B cell (primary cell): ENCODE data around the gene G0S2. TPM values are rescaled to one million over a fixed set of nuclear protein-coding genes. Genes with fewer than 3 reads are reported as not detected.

Experiments
- polyA plus RNA-seq: library from polyadenylated mRNA; depleted of rRNA; stranded (reverse); fragments of >200 nt; gene quantifications from 2 replicates; pipeline ENCODE4 v1.2.3, GENCODE V29; 2012
- total RNA-seq, 2 donors: library from RNA; stranded (reverse); fragments of 120-200 nt in 1 of 2; gene quantifications; 1 replicate in 1 of 2; 2 replicates in 1 of 2; pipeline versions ENCODE4 v1.2.3 to v1.2.4, GENCODE V29; 2013 to 2022

G0S2 gene
- total and polyA plus RNA-seq, 2 donors (not counting 1 experiment from before 2014, with no cell fraction given) = 6.2 TPM; not detected in 1

Other genes with a start within 250 kb of the G0S2 start
- not detected in 2 replicates for gene CAMK1G, start 91.7 kb upstream of the G0S2 start, total RNA-seq
- gene CAMK1G, start 91.7 kb upstream of the G0S2 start, polyA plus RNA-seq = not detected in 2 replicates
- gene LAMB3, start 23.0 kb upstream of the G0S2 start, total RNA-seq = 0.37 TPM in 1 of 2 replicates, not detected in the other
- gene LAMB3, start 23.0 kb upstream of the G0S2 start, polyA plus RNA-seq = 0.03 and 0.33 TPM in 2 replicates
- not detected in 2 replicates for gene HSD11B1, start 29.4 kb downstream of the G0S2 start, total RNA-seq
- not detected in 2 replicates for gene HSD11B1, start 29.4 kb downstream of the G0S2 start, polyA plus RNA-seq
- gene TRAF3IP3, start 80.6 kb downstream of the G0S2 start, total RNA-seq = 257 and 262 TPM in 2 replicates
- 344 and 422 TPM in 2 replicates for gene TRAF3IP3, start 80.6 kb downstream of the G0S2 start, polyA plus RNA-seq
- 3.4 and 4.1 TPM in 2 replicates for gene C1orf74, start 109.1 kb downstream of the G0S2 start, total RNA-seq
- 0.49 and 0.76 TPM in 2 replicates for gene C1orf74, start 109.1 kb downstream of the G0S2 start, polyA plus RNA-seq
- 0.95 and 1.1 TPM in 2 replicates for gene IRF6, start 130.7 kb downstream of the G0S2 start, total RNA-seq
- gene IRF6, start 130.7 kb downstream of the G0S2 start, polyA plus RNA-seq = 0.18 and 0.46 TPM in 2 replicates
- gene UTP25, start 152.6 kb downstream of the G0S2 start, total RNA-seq = 16.6 and 17.1 TPM in 2 replicates
- 4.7 and 6.2 TPM in 2 replicates for gene UTP25, start 152.6 kb downstream of the G0S2 start, polyA plus RNA-seq